VCaP (cell line): ENCODE data around the gene PAM.

Experiments used
- H3K27ac ChIP-seq: fragments of 450-650 bp; 2 replicates; pipeline ENCODE4 v1.5.1; 2017
- TF ChIP-seq, protein P1 (sequence below): fragments of 450-650 bp; conservative IDR thresholded peaks from 2 replicates; pipeline ENCODE4 v1.5.1; 2017; ENCODE audit warnings: mild to moderate bottlenecking, moderate library complexity

The PAM gene

DNA sequence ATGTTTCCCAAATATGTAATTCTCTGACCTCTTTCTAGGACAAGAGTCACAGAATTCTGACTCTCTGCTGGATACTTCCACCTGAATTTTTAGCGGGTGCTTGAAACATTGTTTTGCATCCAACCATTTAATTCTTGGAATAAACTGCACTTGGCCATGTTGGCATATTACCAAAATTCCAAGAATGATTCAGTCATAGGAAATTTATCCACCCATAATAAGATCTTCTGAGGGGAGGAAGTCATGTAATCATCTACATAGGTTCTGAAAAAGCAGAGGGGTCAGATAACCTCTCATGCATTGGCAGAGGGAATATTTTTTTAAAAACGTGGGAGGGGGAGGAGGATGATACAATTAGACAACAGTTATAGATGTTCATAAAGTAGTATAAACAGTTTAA lies 156.9 kb downstream of the PAM start:
- TF ChIP-seq, protein P1, sequence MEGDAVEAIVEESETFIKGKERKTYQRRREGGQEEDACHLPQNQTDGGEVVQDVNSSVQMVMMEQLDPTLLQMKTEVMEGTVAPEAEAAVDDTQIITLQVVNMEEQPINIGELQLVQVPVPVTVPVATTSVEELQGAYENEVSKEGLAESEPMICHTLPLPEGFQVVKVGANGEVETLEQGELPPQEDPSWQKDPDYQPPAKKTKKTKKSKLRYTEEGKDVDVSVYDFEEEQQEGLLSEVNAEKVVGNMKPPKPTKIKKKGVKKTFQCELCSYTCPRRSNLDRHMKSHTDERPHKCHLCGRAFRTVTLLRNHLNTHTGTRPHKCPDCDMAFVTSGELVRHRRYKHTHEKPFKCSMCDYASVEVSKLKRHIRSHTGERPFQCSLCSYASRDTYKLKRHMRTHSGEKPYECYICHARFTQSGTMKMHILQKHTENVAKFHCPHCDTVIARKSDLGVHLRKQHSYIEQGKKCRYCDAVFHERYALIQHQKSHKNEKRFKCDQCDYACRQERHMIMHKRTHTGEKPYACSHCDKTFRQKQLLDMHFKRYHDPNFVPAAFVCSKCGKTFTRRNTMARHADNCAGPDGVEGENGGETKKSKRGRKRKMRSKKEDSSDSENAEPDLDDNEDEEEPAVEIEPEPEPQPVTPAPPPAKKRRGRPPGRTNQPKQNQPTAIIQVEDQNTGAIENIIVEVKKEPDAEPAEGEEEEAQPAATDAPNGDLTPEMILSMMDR: no peak
- no peak overlapping the region for H3K27ac ChIP-seq

DNA sequence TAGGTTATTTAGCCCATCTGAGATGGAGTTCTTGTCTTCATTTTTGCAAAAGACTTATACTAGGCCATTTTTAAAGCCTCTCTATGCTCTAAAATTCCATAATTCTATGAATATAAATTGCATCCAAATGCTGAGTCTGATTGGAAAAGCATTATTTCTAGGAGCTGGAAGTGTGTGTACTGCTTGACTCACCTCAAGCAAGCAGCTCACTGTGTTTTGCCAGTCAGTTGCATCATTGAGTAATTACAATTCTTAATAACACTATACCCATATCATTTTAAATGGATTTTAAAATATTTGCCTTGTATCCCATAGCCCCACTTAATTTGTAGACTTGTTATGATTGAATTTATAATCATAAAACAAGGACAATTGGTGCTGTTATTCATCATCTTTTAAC lies 161.0 kb downstream of the PAM start:
- TF ChIP-seq, protein P1: no peak
- H3K27ac ChIP-seq: no peak overlapping the region

DNA sequence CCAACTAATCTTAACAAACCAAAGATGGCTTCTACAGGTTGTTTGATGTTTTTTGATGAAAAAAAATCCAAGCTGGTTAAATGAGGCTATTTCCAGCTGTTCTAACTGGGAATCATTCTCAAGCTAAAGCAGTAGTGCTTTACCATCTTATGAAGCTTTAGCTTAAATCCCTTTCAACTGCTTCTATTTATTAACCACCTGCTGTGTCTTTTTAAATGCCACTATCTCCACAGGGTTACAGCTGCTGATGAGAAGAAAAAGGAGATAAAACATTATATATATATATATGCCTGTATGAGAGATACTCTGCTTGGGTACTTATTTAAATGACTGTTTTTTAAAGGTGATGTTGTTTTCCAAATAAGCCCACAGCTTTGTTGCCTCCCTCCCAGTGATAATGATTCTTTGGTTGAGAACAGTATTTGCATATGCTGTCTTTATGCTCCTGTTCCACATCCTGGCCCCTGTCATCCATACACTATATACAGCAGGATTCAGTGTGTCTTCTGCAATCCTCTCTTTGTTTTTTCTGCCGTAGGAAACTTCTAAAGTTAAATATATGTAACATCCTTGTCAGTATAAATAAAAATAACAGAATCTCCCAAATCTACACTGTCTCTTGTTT lies 164.0 kb downstream of the PAM start:
- TF ChIP-seq, protein P1: no peak

DNA sequence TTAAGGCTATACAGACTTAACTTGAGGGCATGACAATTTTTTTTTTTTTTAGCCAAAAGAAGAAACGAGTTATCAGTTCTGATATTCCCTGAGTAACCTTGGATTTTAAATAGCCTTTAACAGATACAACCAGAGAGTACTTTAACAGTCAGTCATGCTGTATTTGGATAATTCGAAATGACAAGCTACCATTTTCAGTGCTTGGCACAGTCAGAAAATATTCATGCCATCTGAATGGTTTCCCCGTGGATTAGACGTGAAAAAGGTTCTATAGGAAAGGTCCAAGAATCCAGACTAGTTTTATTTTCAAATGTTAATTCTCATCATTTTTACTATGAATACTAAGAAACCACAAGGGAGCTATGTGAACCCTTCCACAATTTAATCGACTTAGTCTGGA lies 165.7 kb downstream of the PAM start:
- H3K27ac ChIP-seq: no peak overlapping the region

More for the DNA sequence above, 164.0 kb downstream of the PAM start:
- H3K27ac ChIP-seq: no peak overlapping the region

DNA sequence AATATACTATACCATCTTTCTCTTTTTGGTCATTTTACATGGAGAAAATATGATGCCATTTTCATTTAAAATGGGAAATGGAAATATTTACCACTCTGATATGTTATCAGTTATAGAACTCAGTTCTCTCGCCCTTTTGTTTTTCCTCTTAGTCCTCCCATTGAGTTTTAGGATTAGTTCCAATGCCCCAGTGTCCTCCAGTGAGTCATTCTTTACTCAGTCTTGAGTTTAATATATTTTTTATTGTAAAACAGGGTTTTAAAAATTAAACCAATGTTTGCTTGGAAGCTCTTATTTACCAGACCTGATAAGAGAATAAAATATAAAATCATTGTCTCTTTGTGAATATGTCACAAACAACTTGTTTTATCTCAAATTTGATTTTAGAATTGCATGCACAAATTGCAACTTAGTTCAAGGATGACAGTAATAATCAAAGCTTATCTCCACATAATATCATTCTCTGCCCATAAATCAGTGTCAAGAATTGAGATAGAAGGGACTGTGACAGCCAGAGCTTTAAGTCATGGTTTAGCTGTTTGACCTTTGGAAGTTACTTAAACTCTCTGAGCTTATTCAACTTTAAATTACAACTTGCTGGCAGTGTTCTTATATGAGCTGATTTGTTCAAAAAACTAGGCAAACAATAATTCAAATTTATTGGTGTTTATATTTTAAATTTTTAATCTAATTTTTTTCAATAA lies 166.4 kb downstream of the PAM start:
- TF ChIP-seq, protein P1: no peak
- no peak overlapping the region for H3K27ac ChIP-seq

More for the DNA sequence above, 165.7 kb downstream of the PAM start:
- TF ChIP-seq, protein P1: no peak

DNA sequence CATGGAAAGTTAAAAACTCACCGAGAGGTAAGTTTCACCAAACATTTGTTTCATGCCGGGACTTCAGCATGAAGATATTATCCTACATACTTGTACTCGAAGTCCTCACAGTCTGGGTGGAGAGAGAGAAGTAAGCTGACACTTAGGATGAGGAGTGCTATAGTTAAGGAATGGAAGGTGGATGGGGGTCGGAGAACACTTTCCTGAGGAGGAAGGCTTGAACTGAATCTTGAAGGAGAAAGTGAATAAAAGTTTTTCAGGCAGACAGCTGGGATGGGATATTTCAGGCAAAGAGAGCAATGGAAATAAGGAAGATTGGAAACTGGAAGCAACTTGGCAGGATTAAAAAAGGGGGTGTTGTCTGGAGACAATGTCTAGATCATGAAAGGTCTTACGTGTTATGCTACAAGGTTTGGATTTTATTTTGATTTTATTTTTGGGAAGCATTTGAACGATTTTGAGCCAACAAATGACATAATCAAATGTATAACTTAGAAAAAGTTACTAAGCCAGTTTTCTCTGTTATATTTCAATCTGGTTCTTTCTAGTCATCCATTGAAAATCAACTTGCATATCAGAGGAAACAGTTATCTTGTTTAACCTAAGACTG lies 167.1 kb downstream of the PAM start:
- TF ChIP-seq, protein P1: no peak
- no peak overlapping the region for H3K27ac ChIP-seq

DNA sequence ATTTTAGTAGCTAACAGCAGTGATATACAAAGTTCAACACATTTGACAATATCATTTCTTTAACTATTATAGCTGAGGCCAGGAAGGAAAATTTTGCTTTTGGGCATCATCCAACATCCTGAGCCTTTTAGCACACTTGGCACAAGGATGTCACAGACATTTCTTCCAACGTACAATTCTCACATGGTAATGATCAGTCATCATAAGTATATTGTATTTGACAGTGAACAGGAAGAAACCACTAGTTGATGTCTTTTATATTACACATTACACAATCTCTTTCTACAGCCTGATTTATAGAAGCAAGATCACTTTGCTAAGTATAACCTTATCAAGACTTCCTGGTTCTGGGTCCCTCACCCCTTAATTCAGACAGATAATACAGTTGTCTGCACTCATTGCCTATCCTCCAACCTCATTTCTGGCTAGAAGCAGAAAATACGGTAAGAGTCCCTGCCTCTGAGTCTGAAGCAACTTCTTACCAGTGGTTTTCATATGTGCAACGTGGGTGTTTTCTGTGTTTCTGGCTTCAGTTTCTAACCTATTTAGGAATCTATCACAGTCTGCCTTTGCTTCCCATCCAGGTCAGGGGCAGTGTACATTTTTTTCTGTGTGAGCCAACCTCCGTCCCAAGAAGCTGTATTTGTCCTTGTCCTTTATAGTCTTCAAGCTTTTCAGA lies 167.8 kb downstream of the PAM start:
- TF ChIP-seq, protein P1: no peak
- no peak overlapping the region for H3K27ac ChIP-seq
